ENCODE results near the gene PTPRQ.

Gene PTPRQ

DNA sequence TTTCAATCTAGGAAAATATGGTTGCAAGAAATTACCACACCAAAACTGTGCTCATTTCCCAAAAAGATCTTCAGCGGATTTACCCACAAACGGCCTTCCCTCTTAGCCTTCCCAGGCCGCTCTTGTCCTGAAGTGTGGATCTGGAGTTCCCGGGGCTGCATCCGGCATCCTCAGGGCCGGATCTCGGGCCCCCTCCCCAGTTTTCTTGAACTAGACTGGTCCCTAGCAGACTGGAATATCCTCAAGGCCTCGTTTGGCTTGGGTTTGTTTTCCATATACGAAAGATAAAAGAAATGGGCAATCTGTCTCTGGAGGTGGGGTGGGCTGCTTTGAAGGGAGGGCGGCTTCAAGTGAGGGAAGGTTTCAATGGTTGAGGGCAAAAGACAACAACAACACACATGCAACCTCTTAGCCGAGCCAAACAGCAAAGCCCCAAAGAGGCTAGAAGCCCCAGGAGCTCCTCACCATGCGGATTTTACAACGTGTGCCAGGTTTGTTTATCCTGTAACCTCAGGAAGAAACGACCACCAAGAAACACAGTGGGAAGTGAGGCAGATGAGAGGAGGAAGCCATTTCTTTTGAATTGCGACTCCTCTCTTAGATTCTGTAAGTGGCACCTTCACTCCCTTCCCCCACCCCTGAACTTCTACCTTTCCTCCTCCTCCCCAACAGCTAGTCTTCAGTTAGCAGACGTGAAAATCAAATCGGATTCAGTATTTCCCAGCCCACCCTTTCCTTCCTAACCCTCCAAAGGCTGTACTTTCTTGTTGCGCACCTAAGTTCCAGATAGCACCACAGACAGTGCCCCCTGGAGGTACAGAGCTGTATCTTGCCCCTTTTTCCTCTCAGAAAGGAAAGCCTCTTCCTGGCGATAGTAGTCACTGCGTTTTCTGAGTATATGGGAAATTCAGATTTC, 266.0 kb downstream of the PTPRQ start:
- intact Hi-C loops (cut with DNase I) = no loop called here
- no peak for DNase-seq

GRCh38 chr12:80710727-80711449, 266.9 kb downstream of the PTPRQ start:
- intact Hi-C loops (cut with DNase I) = no loop called here
- no peak for DNase-seq

- DNase-seq = no peak
- intact Hi-C loops (cut with DNase I) = no loop called here
These were observed 267.8 kb downstream of the PTPRQ start for GRCh38 chr12:80711866-80712265.

DNA sequence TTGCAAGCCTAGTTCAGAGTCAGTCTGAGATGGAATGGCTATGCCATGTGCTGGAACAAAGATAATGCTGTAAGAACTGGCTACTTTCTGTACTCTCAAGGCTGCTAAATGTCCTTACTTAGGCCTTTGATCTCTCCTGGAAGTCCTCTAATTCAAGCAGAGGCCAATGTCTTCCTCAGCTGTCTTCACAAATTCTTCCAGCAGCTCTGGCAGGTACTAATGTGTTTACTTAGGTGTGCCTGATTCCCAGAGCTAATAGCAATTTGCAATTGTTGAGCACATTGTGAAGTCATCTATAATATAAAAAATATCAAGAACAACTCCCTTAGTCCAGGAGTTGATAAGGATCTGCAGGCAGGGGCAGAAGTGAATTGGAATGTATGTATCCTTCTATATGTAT, 268.8 kb downstream of the PTPRQ start:
- intact Hi-C loops (cut with DNase I) = no loop called here
- no peak for DNase-seq

GRCh38 chr12:80713419-80713818, 269.4 kb downstream of the PTPRQ start:
- intact Hi-C loops (cut with DNase I) = no loop called here
- no peak for DNase-seq

GRCh38 chr12:80714055-80714454, 270.0 kb downstream of the PTPRQ start:
- intact Hi-C loops (cut with DNase I) = no loop called here
- DNase-seq = peak in 1 of 42 donors; percentile 14

DNA sequence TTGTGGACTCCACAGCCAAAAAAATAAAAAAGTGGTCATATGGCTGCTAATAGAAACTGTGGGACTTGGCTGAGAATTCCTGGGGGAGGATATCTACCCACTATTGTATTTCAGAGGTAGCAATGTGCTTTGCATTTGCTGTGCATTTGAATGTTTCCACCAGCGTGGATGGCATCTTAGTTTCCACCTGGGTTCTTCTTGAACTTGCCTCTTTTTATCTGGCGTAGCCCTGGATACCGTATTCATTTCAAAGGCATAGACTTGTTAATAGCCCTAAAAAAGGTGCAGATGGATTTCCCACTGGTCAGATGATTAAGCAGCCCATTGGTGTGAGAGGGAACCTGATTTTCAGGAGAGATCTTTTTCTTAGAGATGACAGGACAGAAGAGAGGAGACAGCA, 270.8 kb downstream of the PTPRQ start:
- intact Hi-C loops (cut with DNase I) = no loop called here
- DNase-seq = no peak

DNA sequence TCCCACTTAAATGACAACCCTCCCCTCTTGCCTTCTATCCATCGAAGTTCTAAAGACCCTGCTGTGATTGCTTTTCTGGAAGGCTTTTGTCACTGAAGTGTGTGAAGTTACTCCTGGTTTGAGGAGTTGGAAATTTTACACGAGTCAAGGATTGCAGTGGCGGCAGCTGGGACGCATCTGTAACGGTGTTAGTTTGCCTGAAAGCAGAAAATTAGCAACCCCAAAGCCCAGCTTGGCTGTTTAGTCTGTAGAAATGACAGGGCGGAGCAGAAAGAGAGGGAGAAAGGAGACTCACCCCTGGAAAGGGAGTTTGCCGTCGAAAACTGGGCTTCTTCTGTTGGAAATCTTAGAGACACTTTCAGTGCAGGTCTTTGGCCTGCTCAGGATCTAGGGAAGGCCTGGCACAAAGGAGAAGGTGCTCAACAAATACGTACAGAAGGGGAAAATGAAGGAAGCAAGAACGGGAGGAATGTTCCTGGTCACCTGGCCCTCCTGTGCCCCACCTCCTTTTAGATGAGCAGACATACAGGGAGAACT, 271.7 kb downstream of the PTPRQ start:
- intact Hi-C loops (cut with DNase I) = no loop called here
- no peak for DNase-seq

GRCh38 chr12:80716696-80717469, 272.8 kb downstream of the PTPRQ start, which contains the start of gene MYF5:
TSS of gene MYF5 (plus strand) at chr12:80716912. CDS start at chr12:80717064, 152 bp downstream.
- intact Hi-C loops (cut with DNase I) = no loop called here
- no peak for DNase-seq

DNA sequence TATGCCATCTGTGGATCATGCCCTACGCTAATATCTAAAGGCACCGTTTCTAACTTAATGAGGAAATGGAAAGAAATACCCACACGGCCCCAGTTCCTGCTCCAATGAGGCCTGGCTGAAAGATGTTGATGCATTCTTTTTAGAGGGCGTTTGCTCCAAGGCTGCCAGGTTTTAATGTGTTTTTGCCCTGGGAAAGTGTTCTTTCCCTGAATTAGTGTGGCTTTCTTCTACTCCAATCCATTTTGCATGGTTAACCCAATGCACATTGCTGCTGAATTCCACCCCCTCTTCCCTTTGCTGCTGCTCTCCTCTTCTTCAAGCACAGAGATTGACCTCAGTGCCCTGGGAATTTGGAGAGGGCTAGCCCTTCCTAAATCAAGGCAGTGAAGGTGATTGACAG, 273.8 kb downstream of the PTPRQ start:
- intact Hi-C loops (cut with DNase I) = no loop called here
- DNase-seq = no peak

DNA sequence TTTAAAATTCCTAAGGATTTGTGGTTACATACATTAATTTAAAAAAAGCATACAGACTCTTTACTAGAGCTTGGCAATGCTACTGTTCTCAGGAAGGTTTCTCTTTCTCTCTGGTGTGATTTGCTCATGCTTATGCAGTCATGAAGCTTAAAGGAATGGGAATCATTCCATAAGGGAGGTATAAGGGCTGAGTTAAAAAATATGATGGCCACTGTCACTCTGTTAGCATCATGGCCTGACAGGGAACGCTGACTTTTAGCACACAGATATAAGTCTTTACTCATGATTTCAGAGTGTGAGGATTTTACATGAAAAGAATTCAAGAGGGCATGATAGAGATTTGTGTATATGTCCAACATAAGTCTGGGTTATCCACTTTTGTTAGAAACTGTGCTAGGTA, 276.5 kb downstream of the PTPRQ start:
- no peak for DNase-seq
- intact Hi-C loops (cut with DNase I) = no loop called here

GRCh38 chr12:80721326-80721725, 277.3 kb downstream of the PTPRQ start:
- intact Hi-C loops (cut with DNase I) = no loop called here
- no peak for DNase-seq

Measured in head of caudate nucleus (tissue), 42 donors.